Activated naive CD8-positive, alpha-beta T cell treated with anti-CD3 and anti-CD28 coated beads, Interleukin-2, amount 10 ng/mL, durations not matched to agents 7 days and 5 days (primary cell): Measurements from ENCODE around the gene AQP5. TPM values are rescaled to one million over a fixed set of nuclear protein-coding genes. Genes with fewer than 3 reads are reported as not detected.

Experiments used
- ATAC-seq: fragments of 150-1000 bp; cut with Tn5 transposase; one replicate; pipeline ENCODE4 v1.10.0; 2021; ENCODE audit warnings: low read depth, moderate library complexity
- POLR2A ChIA-PET: fragments of 350-600 bp; sonication (Branson Sonifier 250); formaldehyde crosslinking; loops from one replicate; lab custom pipeline; 2021; ENCODE audit warnings: antibody characterized with exemption; lab: Charles Lee
- DNase-seq: peaks from one replicate; pipeline ENCODE4 v3.0.0; 2021
- H3K27ac Mint-ChIP-seq: one replicate; pipeline ENCODE4 v1.8.0; 2022; ENCODE audit warnings: mild to moderate bottlenecking, mixed read lengths
- H3K27me3 Mint-ChIP-seq: one replicate; pipeline ENCODE4 v1.8.0; 2022; ENCODE audit warnings: mild to moderate bottlenecking, moderate library complexity, mixed read lengths
- H3K36me3 Mint-ChIP-seq: one replicate; pipeline ENCODE4 v1.8.0; 2021; ENCODE audit warnings: mild to moderate bottlenecking, mixed read lengths
- H3K4me1 Mint-ChIP-seq: one replicate; pipeline ENCODE4 v1.8.0; 2021; ENCODE audit warnings: mixed read lengths
- H3K4me3 Mint-ChIP-seq: one replicate; pipeline ENCODE4 v1.8.0; 2022; ENCODE audit warnings: mild to moderate bottlenecking, moderate library complexity, mixed read lengths
- H3K9me3 Mint-ChIP-seq: one replicate; pipeline ENCODE4 v1.8.0; 2021; ENCODE audit warnings: mixed read lengths
- total RNA-seq, 2 experiments: library from RNA; stranded (reverse); gene quantifications; one replicate each; pipeline ENCODE4 v1.2.3, GENCODE V29; 2021

The AQP5 gene
- total RNA-seq, 2 experiments from 2014 or later, result not detected

- Mint-ChIP-seq H3K36me3 (no peaks in the 10 kb centered on the region), H3K4me1 (peaks cover 3% of the 10 kb centered on the region), H3K27ac (no peak overlapping the region), H3K4me3 (peak overlapping the region; percentile 61), H3K9me3 (no peaks in the 10 kb centered on the region), H3K27me3 (peaks cover 36% of the 10 kb centered on the region)
- peak; percentile 97 for DNase-seq
- POLR2A ChIA-PET, result interaction anchor here (0.9 to 1.4 kb wide), 4 partner anchors 53 to 118 kb away, joined by 3 to 7 read pairs (median 3); partner anchors contain the start of gene SMARCD1
- ATAC-seq, result peak; percentile 90
These were observed 5.5 kb downstream of the AQP5 start for GRCh38 chr12:49967042-49967776.

GRCh38 chr12:49967777-49968250, 6.1 kb downstream of the AQP5 start:
- Mint-ChIP-seq H3K27me3 (peaks cover 30% of the 10 kb centered on the region), H3K4me3 (peak overlapping the region; percentile 61), H3K9me3 (no peaks in the 10 kb centered on the region), H3K27ac (no peak overlapping the region), H3K4me1 (peaks cover 3% of the 10 kb centered on the region), H3K36me3 (no peaks in the 10 kb centered on the region)
- DNase-seq (no peak), ATAC-seq (no peak)
- POLR2A ChIA-PET, result interaction anchor here (1.0 to 1.4 kb wide), 3 partner anchors 53 to 91 kb away, joined by 3 to 7 read pairs (median 3); no protein-coding TSS in a partner anchor

- POLR2A ChIA-PET, result interaction anchor here (0.6 to 1.1 kb wide), 2 partner anchors 52 to 210 kb away, joined by 3 read pairs; no protein-coding TSS in a partner anchor
- DNase-seq, result no peak
- Mint-ChIP-seq H3K4me3 (no peak overlapping the region), H3K27me3 (peaks cover 26% of the 10 kb centered on the region), H3K36me3 (no peaks in the 10 kb centered on the region), H3K9me3 (no peaks in the 10 kb centered on the region), H3K4me1 (peaks cover 3% of the 10 kb centered on the region), H3K27ac (no peak overlapping the region)
- no peak for ATAC-seq
These were observed 6.8 kb downstream of the AQP5 start for GRCh38 chr12:49968471-49968870.

- no peak for ATAC-seq
- POLR2A ChIA-PET, result interaction anchor here (1.0 kb wide), 1 partner anchor 81 kb away, joined by 3 read pairs; no protein-coding TSS in a partner anchor
- peaks cover 21% of the 10 kb centered on the region for H3K27me3 Mint-ChIP-seq
- no peak overlapping the region for H3K27ac Mint-ChIP-seq
- DNase-seq, result no peak
- H3K4me3 Mint-ChIP-seq, result no peak overlapping the region
- no peaks in the 10 kb centered on the region for H3K9me3 Mint-ChIP-seq
- no peaks in the 10 kb centered on the region for H3K36me3 Mint-ChIP-seq
- H3K4me1 Mint-ChIP-seq, result peaks cover 3% of the 10 kb centered on the region
These were observed 7.4 kb downstream of the AQP5 start for GRCh38 chr12:49969027-49969426.

- Mint-ChIP-seq H3K27ac (no peak overlapping the region), H3K27me3 (peaks cover 14% of the 10 kb centered on the region), H3K9me3 (no peaks in the 10 kb centered on the region), H3K4me3 (no peak overlapping the region), H3K36me3 (no peaks in the 10 kb centered on the region), H3K4me1 (peaks cover 3% of the 10 kb centered on the region)
- POLR2A ChIA-PET, result interaction anchor here (1.0 kb wide), 1 partner anchor 80 kb away, joined by 3 read pairs; no protein-coding TSS in a partner anchor
- DNase-seq (no peak), ATAC-seq (no peak)
These were observed 8.2 kb downstream of the AQP5 start for GRCh38 chr12:49969651-49970429.

- Mint-ChIP-seq H3K27ac (no peak overlapping the region), H3K9me3 (no peaks in the 10 kb centered on the region), H3K36me3 (no peaks in the 10 kb centered on the region), H3K27me3 (peaks cover 13% of the 10 kb centered on the region), H3K4me1 (peaks cover 3% of the 10 kb centered on the region), H3K4me3 (no peak overlapping the region)
- DNase-seq, result no peak
- POLR2A ChIA-PET, result no interaction called here
- ATAC-seq, result no peak
These were observed 9.0 kb downstream of the AQP5 start for GRCh38 chr12:49970658-49971057.

- H3K36me3 Mint-ChIP-seq, result no peaks in the 10 kb centered on the region
- peaks cover 3% of the 10 kb centered on the region for H3K4me1 Mint-ChIP-seq
- ATAC-seq (no peak), DNase-seq (no peak)
- H3K27me3 Mint-ChIP-seq, result peaks cover 10% of the 10 kb centered on the region
- no peak overlapping the region for H3K27ac Mint-ChIP-seq
- POLR2A ChIA-PET, result no interaction called here
- no peaks in the 10 kb centered on the region for H3K9me3 Mint-ChIP-seq
- no peak overlapping the region for H3K4me3 Mint-ChIP-seq
These were observed 9.5 kb downstream of the AQP5 start for GRCh38 chr12:49971141-49971540.

GRCh38 chr12:49972129-49972528, 10.5 kb downstream of the AQP5 start:
- Mint-ChIP-seq H3K27me3 (peaks cover 5% of the 10 kb centered on the region), H3K4me3 (no peak overlapping the region), H3K4me1 (peaks cover 1% of the 10 kb centered on the region), H3K36me3 (no peaks in the 10 kb centered on the region), H3K9me3 (no peaks in the 10 kb centered on the region), H3K27ac (no peak overlapping the region)
- POLR2A ChIA-PET, result no interaction called here
- ATAC-seq, result no peak
- peak; percentile 4 for DNase-seq

GRCh38 chr12:49972641-49973360, 11.1 kb downstream of the AQP5 start, which contains the start of gene AQP6:
Gene AQP6, plus strand, starts transcription at chr12:49972947. Its CDS starts 227 bp downstream, at chr12:49973174.
- peak; percentile 20 for DNase-seq
- no peak within 1 kb of the TSS for H3K27ac Mint-ChIP-seq
- no peak within 1 kb of the TSS for H3K4me3 Mint-ChIP-seq
- no peaks in the 10 kb centered on the region for H3K9me3 Mint-ChIP-seq
- POLR2A ChIA-PET, result no interaction called here
- H3K27me3 Mint-ChIP-seq, result peaks cover 5% of the 10 kb centered on the region
- ATAC-seq, result no peak
- H3K36me3 Mint-ChIP-seq, result no peaks in the 10 kb centered on the region
- H3K4me1 Mint-ChIP-seq, result no peaks in the 10 kb centered on the region

- ATAC-seq (no peak), DNase-seq (no peak)
- H3K27ac Mint-ChIP-seq, result no peak overlapping the region
- no peak overlapping the region for H3K4me3 Mint-ChIP-seq
- no peaks in the 10 kb centered on the region for H3K4me1 Mint-ChIP-seq
- peaks cover 2% of the 10 kb centered on the region for H3K27me3 Mint-ChIP-seq
- no peaks in the 10 kb centered on the region for H3K9me3 Mint-ChIP-seq
- H3K36me3 Mint-ChIP-seq, result no peaks in the 10 kb centered on the region
- POLR2A ChIA-PET, result no interaction called here
These were observed 11.7 kb downstream of the AQP5 start for GRCh38 chr12:49973361-49973830.

GRCh38 chr12:49974231-49974675, 12.6 kb downstream of the AQP5 start:
- no peaks in the 10 kb centered on the region for H3K36me3 Mint-ChIP-seq
- POLR2A ChIA-PET, result no interaction called here
- ATAC-seq, result no peak
- H3K27ac Mint-ChIP-seq, result no peak overlapping the region
- H3K4me3 Mint-ChIP-seq, result no peak overlapping the region
- H3K27me3 Mint-ChIP-seq, result peaks cover 2% of the 10 kb centered on the region
- no peaks in the 10 kb centered on the region for H3K4me1 Mint-ChIP-seq
- no peak for DNase-seq
- H3K9me3 Mint-ChIP-seq, result no peaks in the 10 kb centered on the region

- H3K9me3 Mint-ChIP-seq, result no peaks in the 10 kb centered on the region
- H3K4me1 Mint-ChIP-seq, result no peaks in the 10 kb centered on the region
- peaks cover 2% of the 10 kb centered on the region for H3K27me3 Mint-ChIP-seq
- POLR2A ChIA-PET, result no interaction called here
- no peak for ATAC-seq
- H3K36me3 Mint-ChIP-seq, result no peaks in the 10 kb centered on the region
- H3K4me3 Mint-ChIP-seq, result no peak overlapping the region
- H3K27ac Mint-ChIP-seq, result no peak overlapping the region
- no peak for DNase-seq
These were observed 13.1 kb downstream of the AQP5 start for GRCh38 chr12:49974677-49975317.
